Stimulated activated CD4-positive, alpha-beta T cell treated with anti-CD3 and anti-CD28 coated beads, TNF-alpha, amount 100 ng/mL, for 1 hour (primary cell): ENCODE results near the gene HTR2B.
"Not testable (repeated sequence)": the region's sequence is repeated elsewhere in the genome, so short reads cannot be mapped to it uniquely, and the experiment has no call there.

Experiments used
- DNase-seq, 3 donors: peaks; one replicate each; pipeline ENCODE4 v3.0.0-alpha.2; 2020; ENCODE audit warnings: low read depth in 3 of 3, low spot score in 1 of 3

HTR2B gene

GRCh38 chr2:231124838-231125568 is at the start of gene HTR2B:
HTR2B (minus strand) TSS chr2:231125042; CDS start chr2:231123764, 1,278 bp downstream.
- no peak for DNase-seq

GRCh38 chr2:231174211-231174651 is 49.4 kb upstream of the HTR2B start:
- no peak for DNase-seq

GRCh38 chr2:231172025-231172424 is 47.2 kb upstream of the HTR2B start:
- DNase-seq: no peak

- no peak for DNase-seq
Measured at GRCh38 chr2:231170055-231170454, 45.2 kb upstream of the HTR2B start.

GRCh38 chr2:231169488-231169887 is 44.6 kb upstream of the HTR2B start:
- no peak for DNase-seq

GRCh38 chr2:231168460-231169139 is 43.8 kb upstream of the HTR2B start:
- no peak for DNase-seq

GRCh38 chr2:231167745-231168459 is 43.1 kb upstream of the HTR2B start:
- DNase-seq: no peak

- no peak for DNase-seq
Measured at GRCh38 chr2:231163414-231164095, 38.7 kb upstream of the HTR2B start.

- no peak for DNase-seq
Measured at GRCh38 chr2:231163011-231163410, 38.2 kb upstream of the HTR2B start.

- DNase-seq: no peak
Measured at GRCh38 chr2:231161877-231162329, 37.1 kb upstream of the HTR2B start.

GRCh38 chr2:231161252-231161839 is 36.5 kb upstream of the HTR2B start:
- DNase-seq: no peak

- DNase-seq: no peak
Measured at GRCh38 chr2:231160701-231161100, 35.9 kb upstream of the HTR2B start.

GRCh38 chr2:231159306-231159705 is 34.5 kb upstream of the HTR2B start:
- no peak for DNase-seq

GRCh38 chr2:231152800-231153557 is 28.1 kb upstream of the HTR2B start:
- no peak for DNase-seq

- DNase-seq: no peak
Measured at GRCh38 chr2:231146665-231147064, 21.8 kb upstream of the HTR2B start.

GRCh38 chr2:231144896-231145295 is 20.1 kb upstream of the HTR2B start:
- no peak for DNase-seq

- not testable (repeated sequence) for DNase-seq
Measured at GRCh38 chr2:231140808-231141207, 16.0 kb upstream of the HTR2B start.

- no peak for DNase-seq
Measured at GRCh38 chr2:231139796-231140195, 15.0 kb upstream of the HTR2B start.

GRCh38 chr2:231138699-231139098 is 13.9 kb upstream of the HTR2B start:
- no peak for DNase-seq
